NOMO-1 treated with dmso at 0.1 percent for 144 hours (cell line): ENCODE data around the gene NWD2.
"Not testable (repeated sequence)": the region's sequence is repeated elsewhere in the genome, so short reads cannot be mapped to it uniquely, and the experiment has no call there.

ENCODE experiments used
- DNase-seq: peaks from one replicate; lab custom pipeline; 2025; ENCODE audit not compliant: unreplicated experiment; lab: John Stamatoyannopoulos, UW

NWD2 gene

GRCh38 chr4:37244583-37245390 is at the start of gene NWD2:
TSS of gene NWD2 (plus strand) at chr4:37244743. CDS start at chr4:37245068, 325 bp downstream.
- no peak for DNase-seq

GRCh38 chr4:37197899-37198298 is 46.6 kb upstream of the NWD2 start:
- no peak for DNase-seq

- not testable (repeated sequence) for DNase-seq
Measured at GRCh38 chr4:37204740-37205139, 39.8 kb upstream of the NWD2 start.

- DNase-seq = no peak
Measured at GRCh38 chr4:37216209-37216608, 28.3 kb upstream of the NWD2 start.

- DNase-seq = no peak
Measured at GRCh38 chr4:37219242-37219641, 25.3 kb upstream of the NWD2 start.

- DNase-seq = no peak
Measured at GRCh38 chr4:37219990-37220389, 24.6 kb upstream of the NWD2 start.

GRCh38 chr4:37220685-37221084 is 23.9 kb upstream of the NWD2 start:
- DNase-seq = no peak

- no peak for DNase-seq
Measured at GRCh38 chr4:37223732-37224131, 20.8 kb upstream of the NWD2 start.

GRCh38 chr4:37224854-37225253 is 19.7 kb upstream of the NWD2 start:
- DNase-seq = no peak

GRCh38 chr4:37225778-37226177 is 18.8 kb upstream of the NWD2 start:
- no peak for DNase-seq

- DNase-seq = no peak
Measured at GRCh38 chr4:37232315-37232714, 12.2 kb upstream of the NWD2 start.

- no peak for DNase-seq
Measured at GRCh38 chr4:37236165-37236564, 8.4 kb upstream of the NWD2 start.

GRCh38 chr4:37241647-37242046 is 2.9 kb upstream of the NWD2 start:
- no peak for DNase-seq

- no peak for DNase-seq
Measured at GRCh38 chr4:37243051-37243450, 1.5 kb upstream of the NWD2 start.

GRCh38 chr4:37243722-37244582 is 591 bp upstream of the NWD2 start:
- DNase-seq = no peak

GRCh38 chr4:37245391-37245954 is 930 bp downstream of the NWD2 start:
- DNase-seq = no peak

- no peak for DNase-seq
Measured at GRCh38 chr4:37246891-37247290, 2.3 kb downstream of the NWD2 start.

GRCh38 chr4:37258221-37258620 is 13.7 kb downstream of the NWD2 start:
- no peak for DNase-seq

- DNase-seq = no peak
Measured at GRCh38 chr4:37268319-37268718, 23.8 kb downstream of the NWD2 start.

GRCh38 chr4:37279121-37279520 is 34.6 kb downstream of the NWD2 start:
- DNase-seq = no peak

GRCh38 chr4:37279894-37280592 is 35.5 kb downstream of the NWD2 start:
- DNase-seq = no peak
